Measurements from ENCODE around the gene SFTPB.
"Not testable (repeated sequence)": the region's sequence is repeated elsewhere in the genome, so short reads cannot be mapped to it uniquely, and the experiment has no call there.

SFTPB gene

GRCh38 chr2:85649201-85650190 lies 18.5 kb downstream of the SFTPB start:
- DNase-seq (ENCODE audit: insufficient read length, low spot score): no peak
- FAIRE-seq: no peak

GRCh38 chr2:85648619-85649018 lies 19.4 kb downstream of the SFTPB start:
- FAIRE-seq (no peak), DNase-seq (ENCODE audit: insufficient read length, low spot score) (no peak)
- TF ChIP-seq POLR2A (IDR thresholded peaks at IDR 0.05; ENCODE audit: low read depth, low read length): no peak

More at GRCh38 chr2:85649201-85650190, 18.5 kb downstream of the SFTPB start:
- TF ChIP-seq POLR2A (IDR thresholded peaks at IDR 0.05; ENCODE audit: low read depth, low read length): no peak

- DNase-seq (ENCODE audit: insufficient read length, low spot score) (no peak), FAIRE-seq (no peak)
- TF ChIP-seq POLR2A (IDR thresholded peaks at IDR 0.05; ENCODE audit: low read depth, low read length): no peak
Observed at GRCh38 chr2:85647823-85648526, 20.0 kb downstream of the SFTPB start.

- DNase-seq (ENCODE audit: insufficient read length, low spot score) (no peak), FAIRE-seq (no peak)
- TF ChIP-seq POLR2A (IDR thresholded peaks at IDR 0.05; ENCODE audit: low read depth, low read length): no peak
Observed at GRCh38 chr2:85646166-85646565, 21.8 kb downstream of the SFTPB start.

GRCh38 chr2:85644909-85645308 lies 23.1 kb downstream of the SFTPB start:
- no peak for TF ChIP-seq POLR2A (IDR thresholded peaks at IDR 0.05; ENCODE audit: low read depth, low read length)
- DNase-seq (ENCODE audit: insufficient read length, low spot score): no peak
- FAIRE-seq: no peak

- TF ChIP-seq POLR2A (IDR thresholded peaks at IDR 0.05; ENCODE audit: low read depth, low read length): no peak
- FAIRE-seq (no peak), DNase-seq (ENCODE audit: insufficient read length, low spot score) (no peak)
Observed at GRCh38 chr2:85642725-85643124, 25.3 kb downstream of the SFTPB start.

GRCh38 chr2:85635636-85636035 lies 32.4 kb downstream of the SFTPB start:
- TF ChIP-seq POLR2A (IDR thresholded peaks at IDR 0.05; ENCODE audit: low read depth, low read length): no peak

GRCh38 chr2:85635011-85635410 lies 33.0 kb downstream of the SFTPB start:
- no peak for DNase-seq (ENCODE audit: insufficient read length, low spot score)
- no peak for TF ChIP-seq POLR2A (IDR thresholded peaks at IDR 0.05; ENCODE audit: low read depth, low read length)
- no peak for FAIRE-seq

More at GRCh38 chr2:85635636-85636035, 32.4 kb downstream of the SFTPB start:
- DNase-seq (ENCODE audit: insufficient read length, low spot score) (no peak), FAIRE-seq (no peak)

- no peak for TF ChIP-seq POLR2A (IDR thresholded peaks at IDR 0.05; ENCODE audit: low read depth, low read length)
- DNase-seq (ENCODE audit: insufficient read length, low spot score) (no peak), FAIRE-seq (no peak)
Observed at GRCh38 chr2:85631316-85631715, 36.7 kb downstream of the SFTPB start.

- FAIRE-seq (no peak), DNase-seq (ENCODE audit: insufficient read length, low spot score) (no peak)
- no peak for TF ChIP-seq POLR2A (IDR thresholded peaks at IDR 0.05; ENCODE audit: low read depth, low read length)
Observed at GRCh38 chr2:85628658-85629057, 39.3 kb downstream of the SFTPB start.

- DNase-seq (ENCODE audit: insufficient read length, low spot score) (no peak), FAIRE-seq (no peak)
- no peak for TF ChIP-seq POLR2A (IDR thresholded peaks at IDR 0.05; ENCODE audit: low read depth, low read length)
Observed at GRCh38 chr2:85623991-85624390, 44.0 kb downstream of the SFTPB start.

- TF ChIP-seq POLR2A (IDR thresholded peaks at IDR 0.05; ENCODE audit: low read depth, low read length): no peak
- DNase-seq (ENCODE audit: insufficient read length, low spot score): no peak
- no peak for FAIRE-seq
Observed at GRCh38 chr2:85621338-85621737, 46.7 kb downstream of the SFTPB start.

- no peak for TF ChIP-seq POLR2A (IDR thresholded peaks at IDR 0.05; ENCODE audit: low read depth, low read length)
- DNase-seq (ENCODE audit: insufficient read length, low spot score) (no peak), FAIRE-seq (no peak)
Observed at GRCh38 chr2:85619617-85620016, 48.4 kb downstream of the SFTPB start.

- not testable (repeated sequence) for FAIRE-seq; DNase-seq (ENCODE audit: insufficient read length, low spot score)
Observed at GRCh38 chr2:85617723-85618122, 50.3 kb downstream of the SFTPB start.

- DNase-seq (ENCODE audit: insufficient read length, low spot score) (no peak), FAIRE-seq (no peak)
- TF ChIP-seq POLR2A (IDR thresholded peaks at IDR 0.05; ENCODE audit: low read depth, low read length): no peak
Observed at GRCh38 chr2:85615413-85615728, 52.6 kb downstream of the SFTPB start.

GRCh38 chr2:85614757-85615156 lies 53.2 kb downstream of the SFTPB start:
- DNase-seq (ENCODE audit: insufficient read length, low spot score); FAIRE-seq: not testable (repeated sequence)

All from H54 (cell line).